DMS153 treated with DMSO at 0.1 percent for 48 hours (cell line): Measurements from ENCODE around the gene FOXO1.

Experiments used
- DNase-seq: peaks from one replicate; lab custom pipeline; 2025; ENCODE audit not compliant: unreplicated experiment; lab: John Stamatoyannopoulos, UW

Gene FOXO1

GRCh38 chr13:40517486-40518480 lies 148.7 kb downstream of the FOXO1 start:
- DNase-seq: no peak

DNA sequence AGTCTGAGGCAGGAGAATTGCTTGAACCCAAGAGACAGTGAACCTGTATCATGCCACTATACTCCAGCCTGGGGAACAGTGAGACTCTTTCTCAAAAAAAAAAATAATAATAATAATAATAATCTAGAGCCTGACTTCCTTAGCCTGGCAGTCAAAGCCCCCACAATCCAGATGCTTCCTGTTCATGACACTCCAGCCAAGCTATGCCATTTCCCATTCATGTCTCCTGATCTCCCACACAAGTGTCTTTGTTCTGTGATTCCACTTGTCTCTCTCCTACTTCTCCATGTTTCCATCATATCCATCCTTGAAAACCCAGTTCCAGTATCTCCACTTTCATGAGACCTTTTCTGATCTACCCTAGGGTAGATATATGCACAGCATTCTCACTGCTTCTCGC lies 150.7 kb downstream of the FOXO1 start:
- no peak for DNase-seq

DNA sequence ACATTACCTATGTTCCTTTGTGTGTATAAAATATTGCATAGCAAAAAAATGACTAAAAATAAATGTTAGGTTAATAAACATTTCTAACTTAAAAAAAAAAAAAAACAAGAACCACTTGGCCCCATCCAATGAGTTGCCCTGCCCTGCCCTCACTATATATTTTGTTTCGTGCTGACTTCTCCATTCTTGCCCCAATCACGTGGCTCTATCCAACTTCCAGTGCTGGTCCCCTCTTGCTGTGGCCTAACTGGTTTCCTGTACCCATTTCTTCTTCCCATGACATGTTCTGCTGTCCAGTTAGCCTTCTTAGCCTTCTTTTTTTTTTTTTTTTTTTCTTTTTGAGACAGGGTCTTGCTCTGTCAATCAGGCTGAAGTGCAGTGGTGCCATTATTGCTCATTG lies 151.6 kb downstream of the FOXO1 start:
- no peak for DNase-seq

DNA sequence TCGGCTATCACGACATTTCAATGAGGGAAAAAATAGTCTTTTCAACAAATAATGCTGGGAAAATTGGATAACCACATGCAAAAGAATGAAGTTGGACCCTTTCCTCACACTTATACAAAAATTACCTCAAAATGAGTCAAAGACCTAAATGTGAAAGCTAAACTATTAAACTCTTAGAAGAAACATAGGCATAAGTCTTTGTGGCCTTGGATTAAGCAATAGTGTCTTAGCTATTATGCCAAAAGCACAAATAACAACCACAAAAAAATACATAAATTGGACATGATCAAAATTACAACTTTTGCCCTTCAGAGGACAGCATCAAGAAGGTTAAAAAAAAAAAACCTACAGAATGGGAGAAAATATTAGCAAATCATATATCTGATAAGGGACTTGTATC lies 156.6 kb downstream of the FOXO1 start:
- no peak for DNase-seq

- DNase-seq: no peak
Observed at GRCh38 chr13:40508767-40509342, 157.6 kb downstream of the FOXO1 start.

DNA sequence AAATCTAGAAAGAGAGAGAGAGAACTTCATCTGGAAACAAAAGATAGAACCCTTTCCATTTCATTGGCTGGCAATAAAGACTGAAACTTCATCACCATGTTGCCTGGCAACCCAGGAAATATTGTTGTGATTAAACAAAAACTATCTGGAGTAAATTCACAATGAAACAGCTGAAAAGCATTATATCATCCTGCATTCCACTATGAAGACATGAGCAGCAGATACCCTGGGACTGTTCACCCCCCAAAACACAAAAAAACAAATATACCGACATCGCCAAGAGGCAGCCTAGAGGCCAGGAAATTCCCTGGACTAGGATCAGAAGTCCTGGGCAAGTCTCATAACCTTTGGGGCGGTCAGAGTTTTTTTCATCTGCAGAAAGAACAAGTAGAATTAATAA lies 158.3 kb downstream of the FOXO1 start:
- no peak for DNase-seq

DNA sequence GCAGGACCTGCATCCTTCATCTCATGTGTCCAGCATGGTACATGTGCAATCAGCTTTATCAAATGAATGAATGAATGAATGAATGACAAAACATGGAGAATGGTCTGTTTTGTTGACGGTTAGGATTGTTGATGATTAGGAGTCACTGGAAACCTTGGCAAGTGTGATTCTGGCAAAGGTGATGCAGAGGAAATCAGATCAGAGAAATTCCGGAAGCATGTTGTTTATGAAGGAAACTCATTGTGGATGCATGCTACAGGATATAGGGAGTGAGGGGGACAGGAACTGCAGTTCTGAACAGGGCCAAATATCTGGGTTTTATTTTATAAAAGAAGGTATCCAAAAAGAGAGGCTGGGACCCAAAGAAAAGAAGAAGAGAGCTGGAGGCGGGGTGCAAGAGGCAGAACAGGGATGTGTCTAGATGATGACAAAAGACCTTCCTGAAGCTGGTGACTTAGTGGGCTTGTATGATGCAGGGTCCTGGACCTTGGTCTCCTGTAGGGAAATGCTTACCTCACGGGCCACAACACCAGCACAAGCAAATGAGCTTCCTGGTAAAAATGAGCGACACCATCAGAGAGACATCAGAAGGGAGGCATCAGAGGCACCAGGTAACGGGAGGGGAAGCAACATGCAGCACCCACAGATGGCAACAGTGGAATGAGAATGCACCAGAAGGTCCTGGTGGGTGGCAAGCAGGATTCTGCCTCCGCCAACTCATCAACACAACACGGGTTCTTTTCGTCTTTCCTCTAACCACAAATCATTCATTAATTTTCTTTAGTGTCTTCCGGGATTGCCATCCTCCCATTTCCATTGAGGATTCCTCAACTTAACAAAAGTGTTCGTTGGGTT lies 159.6 kb downstream of the FOXO1 start:
- DNase-seq: no peak
